ENCODE results near the gene HLA-C. TPM values are rescaled to one million over a fixed set of nuclear protein-coding genes. Genes with fewer than 3 reads are reported as not detected.

The HLA-C gene
- total RNA-seq, 1 donor from 2014 or later = 587 TPM

DNA sequence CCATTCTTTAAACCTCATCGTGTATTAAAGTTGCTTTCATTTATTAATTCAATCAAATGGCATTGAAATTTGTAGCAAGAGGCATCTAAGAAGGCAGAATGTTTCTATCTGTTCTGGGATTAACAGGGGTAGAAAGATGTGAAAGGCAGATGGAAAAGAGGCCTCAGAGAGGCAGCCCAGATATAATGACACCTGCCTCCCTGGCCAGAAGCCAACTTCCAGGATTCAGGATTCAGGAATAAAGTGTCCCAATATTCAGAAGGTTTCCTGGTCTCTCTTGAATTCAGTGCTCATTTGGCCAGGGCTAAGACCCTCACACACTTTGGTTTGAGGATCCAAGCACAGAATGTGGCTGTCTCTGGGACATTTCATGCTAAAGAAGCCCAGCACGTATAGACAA is 45.1 kb upstream of the HLA-C start:
- Histone ChIP-seq H3K9ac (ENCODE audit: low read length) (no peak overlapping the region), H4K20me1 (ENCODE audit: insufficient read depth, low read length) (no peaks in the 10 kb centered on the region), H3K79me2 (ENCODE audit: insufficient read depth, low read length) (no peaks in the 10 kb centered on the region), H2AFZ (ENCODE audit: low read depth, low read length) (no peak overlapping the region), H3K9me3 (ENCODE audit: insufficient read depth, low read depth, low read length) (no peaks in the 10 kb centered on the region), H3K4me2 (ENCODE audit: low read length) (no peak overlapping the region), H3K36me3 (ENCODE audit: insufficient read depth, low read length) (no peaks in the 10 kb centered on the region), H3K27me3 (ENCODE audit: insufficient read depth, low read length) (peaks cover 31% of the 10 kb centered on the region), H3K4me1 (ENCODE audit: insufficient read depth, low read length) (no peaks in the 10 kb centered on the region), H3K27ac (ENCODE audit: low read depth, low read length) (no peak overlapping the region), H3K4me3 (ENCODE audit: insufficient read depth, low read depth, low read length) (no peak overlapping the region)
- H3K27me3 Mint-ChIP-seq (ENCODE audit: low read depth, unreplicated experiment) = peaks cover 28% of the 10 kb centered on the region
- H3K27ac Mint-ChIP-seq (ENCODE audit: unreplicated experiment) = no peak overlapping the region
- H3K4me1 Mint-ChIP-seq (ENCODE audit: low read depth, unreplicated experiment) = no peaks in the 10 kb centered on the region
- no peak for FAIRE-seq
- no peak for DNase-seq (ENCODE audit: low read depth)
- H3K36me3 Mint-ChIP-seq (ENCODE audit: low read depth, unreplicated experiment) = no peaks in the 10 kb centered on the region
- H3K4me3 Mint-ChIP-seq (ENCODE audit: unreplicated experiment) = no peak overlapping the region
- no peak for TF ChIP-seq EZH2 (IDR thresholded peaks at IDR 0.05; ENCODE audit: insufficient read depth, low read length)
- TF ChIP-seq, protein P1, sequence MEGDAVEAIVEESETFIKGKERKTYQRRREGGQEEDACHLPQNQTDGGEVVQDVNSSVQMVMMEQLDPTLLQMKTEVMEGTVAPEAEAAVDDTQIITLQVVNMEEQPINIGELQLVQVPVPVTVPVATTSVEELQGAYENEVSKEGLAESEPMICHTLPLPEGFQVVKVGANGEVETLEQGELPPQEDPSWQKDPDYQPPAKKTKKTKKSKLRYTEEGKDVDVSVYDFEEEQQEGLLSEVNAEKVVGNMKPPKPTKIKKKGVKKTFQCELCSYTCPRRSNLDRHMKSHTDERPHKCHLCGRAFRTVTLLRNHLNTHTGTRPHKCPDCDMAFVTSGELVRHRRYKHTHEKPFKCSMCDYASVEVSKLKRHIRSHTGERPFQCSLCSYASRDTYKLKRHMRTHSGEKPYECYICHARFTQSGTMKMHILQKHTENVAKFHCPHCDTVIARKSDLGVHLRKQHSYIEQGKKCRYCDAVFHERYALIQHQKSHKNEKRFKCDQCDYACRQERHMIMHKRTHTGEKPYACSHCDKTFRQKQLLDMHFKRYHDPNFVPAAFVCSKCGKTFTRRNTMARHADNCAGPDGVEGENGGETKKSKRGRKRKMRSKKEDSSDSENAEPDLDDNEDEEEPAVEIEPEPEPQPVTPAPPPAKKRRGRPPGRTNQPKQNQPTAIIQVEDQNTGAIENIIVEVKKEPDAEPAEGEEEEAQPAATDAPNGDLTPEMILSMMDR (IDR thresholded peaks at IDR 0.05; ENCODE audit: insufficient read depth, low read depth, low read length) = no peak
- H3K9me3 Mint-ChIP-seq (ENCODE audit: unreplicated experiment) = peaks cover 2% of the 10 kb centered on the region

DNA sequence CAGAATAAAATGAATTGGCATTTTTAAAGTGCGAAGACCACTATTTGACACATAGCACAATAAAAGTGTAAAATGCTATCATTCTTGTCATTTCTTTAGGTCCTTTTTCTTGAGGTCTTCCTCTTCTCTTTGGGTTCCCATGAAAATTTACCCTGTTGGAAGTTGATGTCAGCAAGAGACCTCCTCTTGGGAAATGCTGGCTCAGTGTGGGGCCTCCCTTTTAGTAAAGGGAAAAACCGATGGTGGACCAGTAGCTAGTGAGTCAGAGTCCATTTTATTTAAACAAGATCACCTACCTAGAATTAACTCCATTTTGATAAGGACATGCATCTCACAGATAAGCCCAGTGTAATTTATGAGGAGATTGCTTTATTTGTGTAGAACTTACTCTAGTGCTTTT is 37.7 kb upstream of the HLA-C start:
- peaks cover 2% of the 10 kb centered on the region for H3K9me3 Mint-ChIP-seq (ENCODE audit: unreplicated experiment)
- Histone ChIP-seq H3K27ac (ENCODE audit: low read depth, low read length) (no peak overlapping the region), H3K9me3 (ENCODE audit: insufficient read depth, low read depth, low read length) (no peaks in the 10 kb centered on the region), H3K4me3 (ENCODE audit: insufficient read depth, low read depth, low read length) (no peak overlapping the region), H3K4me1 (ENCODE audit: insufficient read depth, low read length) (no peaks in the 10 kb centered on the region), H4K20me1 (ENCODE audit: insufficient read depth, low read length) (no peaks in the 10 kb centered on the region), H2AFZ (ENCODE audit: low read depth, low read length) (no peak overlapping the region), H3K27me3 (ENCODE audit: insufficient read depth, low read length) (peaks cover 45% of the 10 kb centered on the region), H3K9ac (ENCODE audit: low read length) (no peak overlapping the region), H3K36me3 (ENCODE audit: insufficient read depth, low read length) (no peaks in the 10 kb centered on the region), H3K79me2 (ENCODE audit: insufficient read depth, low read length) (no peaks in the 10 kb centered on the region), H3K4me2 (ENCODE audit: low read length) (no peak overlapping the region)
- H3K4me1 Mint-ChIP-seq (ENCODE audit: low read depth, unreplicated experiment) = no peaks in the 10 kb centered on the region
- TF ChIP-seq, protein P1 (IDR thresholded peaks at IDR 0.05; ENCODE audit: insufficient read depth, low read depth, low read length) = no peak
- no peak for TF ChIP-seq EZH2 (IDR thresholded peaks at IDR 0.05; ENCODE audit: insufficient read depth, low read length)
- no peak overlapping the region for H3K4me3 Mint-ChIP-seq (ENCODE audit: unreplicated experiment)
- H3K27ac Mint-ChIP-seq (ENCODE audit: unreplicated experiment) = no peak overlapping the region
- no peaks in the 10 kb centered on the region for H3K36me3 Mint-ChIP-seq (ENCODE audit: low read depth, unreplicated experiment)
- DNase-seq (ENCODE audit: low read depth) (no peak), FAIRE-seq (no peak)
- peaks cover 10% of the 10 kb centered on the region for H3K27me3 Mint-ChIP-seq (ENCODE audit: low read depth, unreplicated experiment)

DNA sequence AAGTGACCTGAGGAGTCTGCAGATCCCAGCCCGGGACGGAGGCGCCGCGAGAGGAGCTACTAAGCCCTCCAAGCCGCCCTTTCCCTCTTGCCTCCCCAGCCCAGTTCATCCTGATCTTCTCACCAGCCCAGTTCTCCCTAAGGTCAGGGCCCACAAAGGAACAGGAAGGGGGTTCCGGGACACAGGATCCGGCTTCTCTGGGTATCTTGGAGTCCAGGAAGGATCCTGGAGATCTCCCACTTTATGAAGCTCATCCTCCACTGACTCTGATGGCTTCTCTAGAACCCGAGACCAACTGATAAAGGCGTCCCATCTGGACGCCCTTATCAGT is 36.9 kb upstream of the HLA-C start:
- no peaks in the 10 kb centered on the region for H3K4me1 ChIP-seq (ENCODE audit: insufficient read depth, low read length)
- no peak overlapping the region for H3K4me2 ChIP-seq (ENCODE audit: low read length)
- H3K36me3 ChIP-seq (ENCODE audit: insufficient read depth, low read length) = no peaks in the 10 kb centered on the region
- H3K4me1 Mint-ChIP-seq (ENCODE audit: low read depth, unreplicated experiment) = no peaks in the 10 kb centered on the region
- H3K36me3 Mint-ChIP-seq (ENCODE audit: low read depth, unreplicated experiment) = no peaks in the 10 kb centered on the region
- no peak overlapping the region for H2AFZ ChIP-seq (ENCODE audit: low read depth, low read length)
- DNase-seq (ENCODE audit: low read depth) = no peak
- no peaks in the 10 kb centered on the region for H3K9me3 ChIP-seq (ENCODE audit: insufficient read depth, low read depth, low read length)
- H4K20me1 ChIP-seq (ENCODE audit: insufficient read depth, low read length) = no peaks in the 10 kb centered on the region
- H3K4me3 ChIP-seq (ENCODE audit: insufficient read depth, low read depth, low read length) = no peak overlapping the region
- H3K9me3 Mint-ChIP-seq (ENCODE audit: unreplicated experiment) = peaks cover 2% of the 10 kb centered on the region
- no peak overlapping the region for H3K4me3 Mint-ChIP-seq (ENCODE audit: unreplicated experiment)
- FAIRE-seq = no peak
- TF ChIP-seq, protein P1 (IDR thresholded peaks at IDR 0.05; ENCODE audit: insufficient read depth, low read depth, low read length) = no peak
- no peak overlapping the region for H3K9ac ChIP-seq (ENCODE audit: low read length)
- H3K27me3 Mint-ChIP-seq (ENCODE audit: low read depth, unreplicated experiment) = peaks cover 19% of the 10 kb centered on the region
- no peak overlapping the region for H3K27ac Mint-ChIP-seq (ENCODE audit: unreplicated experiment)
- H3K27me3 ChIP-seq (ENCODE audit: insufficient read depth, low read length) = peaks cover 44% of the 10 kb centered on the region
- no peak overlapping the region for H3K27ac ChIP-seq (ENCODE audit: low read depth, low read length)
- no peaks in the 10 kb centered on the region for H3K79me2 ChIP-seq (ENCODE audit: insufficient read depth, low read length)
